Tibial nerve (tissue), 4 donors: ENCODE results near the gene SELPLG.

Experiments used
- CTCF ChIP-seq, 5 experiments: fragments of 200-600 bp in 3 of 5; fragments of 450-650 bp in 2 of 5; sonication (generic) in 3 of 5; IDR thresholded peaks; one replicate each; pipeline ENCODE4 v1.5.1; 2016 to 2019; ENCODE audit warnings: antibody characterized with exemption in 5 of 5, mild to moderate bottlenecking in 3 of 5, moderate library complexity in 2 of 5
- EP300 ChIP-seq, 2 donors: sonication (generic); formaldehyde crosslinking; IDR thresholded peaks; one replicate each; pipeline ENCODE4 v1.6.1; 2017; ENCODE audit warnings: antibody characterized with exemption in 2 of 2, mild to moderate bottlenecking in 1 of 2
- POLR2A ChIP-seq, 2 donors: fragments of 450-650 bp; IDR thresholded peaks; one replicate each; pipeline ENCODE4 v1.6.1; 2017; ENCODE audit warnings: antibody characterized with exemption in 2 of 2, mild to moderate bottlenecking in 2 of 2, moderate library complexity in 2 of 2

- no peak for TF ChIP-seq CTCF (IDR thresholded peaks at IDR 0.05)
- TF ChIP-seq POLR2A (IDR thresholded peaks at IDR 0.05) = no peak
- no peak for TF ChIP-seq EP300 (IDR thresholded peaks at IDR 0.05)
Measured at GRCh38 chr12:108615918-108616317, 17.8 kb downstream of the SELPLG start.
